PC-3 (cell line): ENCODE measurements around the gene NPTX2. TPM values are rescaled to one million over a fixed set of nuclear protein-coding genes. Genes with fewer than 3 reads are reported as not detected.

Experiments used
- ATAC-seq: fragments of 200-7000 bp; cut with Tn5 transposase; 2 replicates; pipeline ENCODE4 v1.9.1; 2020; ENCODE audit warnings: mild to moderate bottlenecking, moderate library complexity
- BruUV-seq: library from RNA; stranded (reverse); fragments of 400-500 nt; replicated peaks from 2 replicates; lab custom pipeline; 2021; lab: Mats Ljungman, UMichigan
- CTCF ChIA-PET: fragments of 300-600 bp; sonication (Branson Sonifier 250); formaldehyde crosslinking; loops from one replicate; lab custom pipeline; 2022; ENCODE audit warnings: antibody characterized with exemption; lab: Charles Lee
- POLR2A ChIA-PET: fragments of 300-600 bp; sonication (Branson Sonifier 250); formaldehyde crosslinking; loops from one replicate; lab custom pipeline; 2022; ENCODE audit warnings: antibody characterized with exemption; ENCODE audit not compliant: unreplicated experiment; lab: Charles Lee
- DNase-seq: peaks from one replicate; pipeline ENCODE4 v3.0.0-alpha.2; 2015
- H2AFZ ChIP-seq: fragments of 300-600 bp; sonication (generic); 2 replicates; pipeline ENCODE4 v1.6.0; 2016; ENCODE audit warnings: antibody characterized with exemption, low read length
- H3F3A ChIP-seq: fragments of 300-600 bp; sonication (generic); one replicate; pipeline ENCODE4 v1.6.0; 2017; ENCODE audit warnings: antibody characterized with exemption, low read length, control low read depth, mild to moderate bottlenecking; ENCODE audit not compliant: unreplicated experiment
- H3K27ac ChIP-seq: fragments of 300-600 bp; sonication (generic); 2 replicates; pipeline ENCODE4 v1.5.1; 2016; ENCODE audit warnings: mild to moderate bottlenecking, low read length
- H3K27me3 ChIP-seq: fragments of 300-600 bp; sonication (generic); 2 replicates; pipeline ENCODE4 v1.6.1; 2016; ENCODE audit warnings: low read length, mixed read lengths
- H3K36me3 ChIP-seq: fragments of 300-600 bp; sonication (generic); 2 replicates; pipeline ENCODE4 v1.6.1; 2016; ENCODE audit warnings: low read depth, mixed run types, low read length, mixed read lengths
- H3K4me1 ChIP-seq: fragments of 300-600 bp; sonication (generic); 2 replicates; pipeline ENCODE4 v1.5.1; 2016; ENCODE audit warnings: low read length; ENCODE audit not compliant: insufficient read depth
- H3K4me2 ChIP-seq: fragments of 300-600 bp; sonication (generic); 2 replicates; pipeline ENCODE4 v1.6.0; 2016; ENCODE audit warnings: low read length
- H3K4me3 ChIP-seq: fragments of 300-600 bp; sonication (generic); 2 replicates; pipeline ENCODE4 v1.5.1; 2016; ENCODE audit warnings: mild to moderate bottlenecking, low read length, mixed read lengths
- H3K79me2 ChIP-seq: fragments of 300-600 bp; sonication (generic); 2 replicates; pipeline ENCODE4 v1.6.1; 2017; ENCODE audit warnings: low read length, mixed read lengths
- H3K9ac ChIP-seq: fragments of 300-600 bp; sonication (generic); 2 replicates; pipeline ENCODE4 v1.6.0; 2016; ENCODE audit warnings: mild to moderate bottlenecking, low read length
- H3K9me2 ChIP-seq: fragments of 300-600 bp; sonication (generic); replicated peaks from 2 replicates; pipeline ENCODE4 v1.6.1; 2016; ENCODE audit warnings: mixed run types, low read length, mixed read lengths
- H3K9me3 ChIP-seq: fragments of 300-600 bp; sonication (generic); 2 replicates; pipeline ENCODE4 v1.6.1; 2016; ENCODE audit warnings: low read length, mixed read lengths
- H4K20me1 ChIP-seq: fragments of 300-600 bp; sonication (generic); 2 replicates; pipeline ENCODE4 v1.6.1; 2016; ENCODE audit warnings: low read length, mixed read lengths
- CTCF ChIP-seq: fragments of 300-600 bp; sonication (generic); conservative IDR thresholded peaks from 2 replicates; pipeline ENCODE4 v1.5.1; 2017; ENCODE audit warnings: antibody characterized with exemption, low read depth, mild to moderate bottlenecking, low read length
- EZH2 ChIP-seq: fragments of 300-600 bp; sonication (generic); IDR thresholded peaks from one replicate; pipeline ENCODE4 v1.6.1; 2017; ENCODE audit warnings: antibody characterized with exemption, mild to moderate bottlenecking, low read length; ENCODE audit not compliant: unreplicated experiment
- EZH2phosphoT487 ChIP-seq: fragments of 300-600 bp; sonication (generic); IDR thresholded peaks from 2 replicates; pipeline ENCODE4 v1.6.1; 2018; ENCODE audit warnings: mild to moderate bottlenecking, antibody characterized with exemption, low read length, borderline replicate concordance
- intact Hi-C: fragments of 100-400 bp; cut with micrococcal nuclease; formaldehyde crosslinking; loops from 2 replicates; pipeline ENCODE4 v1.9.0; 2023
- total RNA-seq: library from RNA; depleted of rRNA; stranded (reverse); fragments of >200 nt; gene quantifications from 2 replicates; pipeline ENCODE4 v1.2.3, GENCODE V29; 2014

The NPTX2 gene
- total RNA-seq, 1 experiment from 2014 or later = not detected

GRCh38 chr7:98617960-98618418 lies 904 bp downstream of the NPTX2 start:
- H3K36me3 ChIP-seq = no peaks in the 10 kb centered on the region
- DNase-seq (no peak), ATAC-seq (no peak)
- H3K4me3 ChIP-seq = no peak overlapping the region
- BruUV-seq = no TSS peak
- H3K27ac ChIP-seq = no peak overlapping the region
- H2AFZ ChIP-seq = no peak overlapping the region
- no peaks in the 10 kb centered on the region for H3K9me2 ChIP-seq
- H4K20me1 ChIP-seq = 0 out of 2 replicates have a peak, but pooled peaks cover 3% of the 10 kb centered on the region
- no peak overlapping the region for H3K9ac ChIP-seq
- CTCF ChIA-PET = no interaction called here
- H3K27me3 ChIP-seq = peaks cover 64% of the 10 kb centered on the region
- TF ChIP-seq EZH2 = no peak
- no peak for TF ChIP-seq CTCF
- no peak for TF ChIP-seq EZH2phosphoT487
- H3K4me2 ChIP-seq = no peak overlapping the region
- no peaks in the 10 kb centered on the region for H3K4me1 ChIP-seq
- intact Hi-C loops = no loop called here
- POLR2A ChIA-PET = no interaction called here
- no peaks in the 10 kb centered on the region for H3K79me2 ChIP-seq
- H3K9me3 ChIP-seq = no peaks in the 10 kb centered on the region
- no peaks in the 10 kb centered on the region for H3F3A ChIP-seq

- no peaks in the 10 kb centered on the region for H3K36me3 ChIP-seq
- ATAC-seq (no peak), DNase-seq (no peak)
- POLR2A ChIA-PET = no interaction called here
- no peaks in the 10 kb centered on the region for H3K9me3 ChIP-seq
- no peaks in the 10 kb centered on the region for H3K79me2 ChIP-seq
- CTCF ChIA-PET = no interaction called here
- H3K9me2 ChIP-seq = no peaks in the 10 kb centered on the region
- no peak overlapping the region for H3K9ac ChIP-seq
- no peak overlapping the region for H3K4me3 ChIP-seq
- peaks cover 72% of the 10 kb centered on the region for H3K27me3 ChIP-seq
- H3K27ac ChIP-seq = no peak overlapping the region
- peak overlapping the region; percentile 79; the same call in 1 of the 2 replicates for H3K4me2 ChIP-seq
- 0 out of 2 replicates have a peak, but pooled peaks cover 3% of the 10 kb centered on the region for H4K20me1 ChIP-seq
- TF ChIP-seq EZH2 = no peak
- no peak for TF ChIP-seq EZH2phosphoT487
- H2AFZ ChIP-seq = no peak overlapping the region
- intact Hi-C loops = no loop called here
- no peaks in the 10 kb centered on the region for H3F3A ChIP-seq
- H3K4me1 ChIP-seq = no peaks in the 10 kb centered on the region
- no TSS peak for BruUV-seq
Observed at GRCh38 chr7:98618786-98619185, 1.7 kb downstream of the NPTX2 start.

- peaks cover 72% of the 10 kb centered on the region for H3K27me3 ChIP-seq
- ChIA-PET POLR2A (no interaction called here), CTCF (no interaction called here)
- peak overlapping the region; percentile 79 for H3K4me2 ChIP-seq
- no peaks in the 10 kb centered on the region for H3K4me1 ChIP-seq
- 0 out of 2 replicates have a peak, but pooled peaks cover 3% of the 10 kb centered on the region for H4K20me1 ChIP-seq
- H3K36me3 ChIP-seq = no peaks in the 10 kb centered on the region
- BruUV-seq = no TSS peak
- peak; percentile 81 for ATAC-seq
- no peaks in the 10 kb centered on the region for H3K9me2 ChIP-seq
- no peaks in the 10 kb centered on the region for H3F3A ChIP-seq
- no peak for DNase-seq
- no peaks in the 10 kb centered on the region for H3K79me2 ChIP-seq
- intact Hi-C loops = no loop called here
- H3K9me3 ChIP-seq = no peaks in the 10 kb centered on the region
- TF ChIP-seq CTCF (no peak), EZH2phosphoT487 (no peak), EZH2 (no peak)
- peak overlapping the region; percentile 32; the same call in 1 of the 2 replicates for H2AFZ ChIP-seq
- H3K27ac ChIP-seq = no peak overlapping the region
- no peak overlapping the region for H3K9ac ChIP-seq
- peak overlapping the region; percentile 57 for H3K4me3 ChIP-seq
Observed at GRCh38 chr7:98619450-98620321, 2.6 kb downstream of the NPTX2 start.
